HepG2 (cell line): ENCODE measurements around the gene EMILIN1. TPM values are rescaled to one million over a fixed set of nuclear protein-coding genes. Genes with fewer than 3 reads are reported as not detected.

Experiments used
- ATAC-seq: fragments of 200-7000 bp; cut with Tn5 transposase; 3 replicates; pipeline ENCODE4 v1.9.1; 2020; ENCODE audit warnings: mild to moderate bottlenecking, moderate library complexity
- BruUV-seq: library from RNA; stranded (reverse); fragments of 400-500 nt; replicated peaks from 2 replicates; lab custom pipeline; 2021; lab: Mats Ljungman, UMichigan
- CTCF ChIA-PET: fragments of 300-600 bp; formaldehyde crosslinking; extraction: SDS; loops from one replicate; lab custom pipeline; 2021; ENCODE audit warnings: low total read pairs, inconsistent platforms, low intra/inter-chr PET ratio; lab: Yijun Ruan, JAX
- POLR2A ChIA-PET: fragments of 350-600 bp; sonication (Branson Sonifier 250); formaldehyde crosslinking; loops from one replicate; lab custom pipeline; 2020; ENCODE audit warnings: antibody characterized with exemption, inconsistent platforms; lab: Yijun Ruan, JAX
- DNase-seq: peaks from one replicate; pipeline ENCODE4 v3.0.0-alpha.2; 2015; ENCODE audit warnings: low spot score
- FAIRE-seq: peaks from 3 replicates; lab custom pipeline; 2011; peaks lifted over from hg19 to GRCh38; lab: Jason Lieb, UNC
- H2AFZ ChIP-seq: one replicate; pipeline ENCODE4 v1.6.1; 2011; ENCODE audit warnings: low read length, inconsistent platforms
- H3K27ac ChIP-seq: fragments of 300-600 bp; 3 replicates; pipeline ENCODE4 v1.8.0; 2011; ENCODE audit warnings: mixed run types, mild to moderate bottlenecking, mixed read lengths, low read length, inconsistent platforms; ENCODE audit not compliant: insufficient read depth; ENCODE audit errors: extremely low read length
- H3K27me3 ChIP-seq, 2 experiments: fragments of 200-600 bp in 1 of 2; 2 replicates in 1 of 2; 3 replicates in 1 of 2; pipeline versions ENCODE4 v1.6.0 to v1.8.0; 2011; ENCODE audit warnings: low read length in 2 of 2, mild to moderate bottlenecking in 2 of 2, moderate library complexity in 2 of 2, inconsistent platforms in 1 of 2; ENCODE audit not compliant: insufficient read depth in 2 of 2, control insufficient read depth in 1 of 2
- H3K36me3 ChIP-seq, 2 experiments: fragments of 200-600 bp in 1 of 2; replicated peaks in 1 of 2; 2 replicates in 1 of 2; 3 replicates in 1 of 2; pipeline versions ENCODE4 v1.5.1 to v1.8.0; 2011; ENCODE audit warnings: low read length in 2 of 2, inconsistent platforms in 1 of 2; ENCODE audit not compliant: insufficient read depth in 2 of 2, control insufficient read depth in 1 of 2
- H3K4me1 ChIP-seq: 2 replicates; pipeline ENCODE4 v1.5.1; 2012; ENCODE audit warnings: low read length, inconsistent platforms; ENCODE audit not compliant: insufficient read depth
- H3K4me2 ChIP-seq: 2 replicates; pipeline ENCODE4 v1.6.0; 2011; ENCODE audit warnings: low read depth, low read length, inconsistent platforms
- H3K4me3 ChIP-seq, 3 experiments: fragments of 200-600 bp in 1 of 3; sonication (generic), shearing (Covaris generic) in 1 of 3; replicated peaks in 1 of 3; 2 replicates each; pipeline ENCODE4 v1.5.1; 2011 to 2016; ENCODE audit warnings: low read length in 3 of 3, inconsistent platforms in 2 of 3, low read depth in 2 of 3, mild to moderate bottlenecking in 2 of 3, control low read depth in 1 of 3, mixed read lengths in 1 of 3; ENCODE audit not compliant: insufficient read depth in 1 of 3
- H3K79me2 ChIP-seq: one replicate; pipeline ENCODE4 v1.6.1; 2011; ENCODE audit warnings: low read length, inconsistent platforms; ENCODE audit not compliant: insufficient read depth
- H3K9ac ChIP-seq: 2 replicates; pipeline ENCODE4 v1.6.0; 2011; ENCODE audit warnings: mild to moderate bottlenecking, low read depth, low read length, inconsistent platforms; ENCODE audit not compliant: insufficient read depth
- H3K9me3 ChIP-seq: 2 replicates; pipeline ENCODE4 v1.5.1; 2012; ENCODE audit warnings: mild to moderate bottlenecking, low read length
- H4K20me1 ChIP-seq: 2 replicates; pipeline ENCODE4 v1.6.0; 2011; ENCODE audit warnings: inconsistent platforms, mild to moderate bottlenecking, low read length, moderate library complexity; ENCODE audit not compliant: insufficient read depth
- AGO2 ChIP-seq: fragments of 200-400 bp; formaldehyde crosslinking; optimal IDR thresholded peaks from 2 replicates; pipeline ENCODE3; 2017; ENCODE audit warnings: mild to moderate bottlenecking, low read depth, low read length, moderate library complexity
- ARID4A ChIP-seq: sonication (generic); formaldehyde crosslinking; IDR thresholded peaks from 2 replicates; pipeline ENCODE4 v1.5.0; 2020; ENCODE audit warnings: mild to moderate bottlenecking, missing genetic modification reagents, borderline replicate concordance
- HIC2 ChIP-seq: sonication (generic); formaldehyde crosslinking; IDR thresholded peaks from 2 replicates; pipeline ENCODE4 v1.9.0; 2022; ENCODE audit warnings: low read depth, missing genetic modification reagents
- MEIS1 ChIP-seq: sonication (generic); formaldehyde crosslinking; IDR thresholded peaks from 2 replicates; pipeline ENCODE4 v1.9.0; 2021; ENCODE audit warnings: mild to moderate bottlenecking, missing genetic modification reagents, moderate library complexity, borderline replicate concordance
- ZFP91 ChIP-seq: sonication (generic); formaldehyde crosslinking; IDR thresholded peaks from 2 replicates; pipeline ENCODE4 v1.9.0; 2022; ENCODE audit warnings: missing genetic modification reagents, mild to moderate bottlenecking, borderline replicate concordance
- ZNF572 ChIP-seq: sonication (generic); formaldehyde crosslinking; IDR thresholded peaks from 2 replicates; pipeline ENCODE4 v1.5.1; 2020; ENCODE audit warnings: mild to moderate bottlenecking, missing genetic modification reagents
- ZSCAN31 ChIP-seq: sonication (generic); formaldehyde crosslinking; IDR thresholded peaks from 2 replicates; pipeline ENCODE4 v1.5.0; 2020; ENCODE audit warnings: low read depth, mild to moderate bottlenecking, missing genetic modification reagents
- WGBS: methylation state at CpG from one replicate; pipeline ENCODE4 v1.1.6; 2017; ENCODE audit warnings: low lambda C conversion rate; 5-methylcytosine and 5-hydroxymethylcytosine counted together
- in situ Hi-C: cut with HindIII; loops from 2 replicates; pipeline ENCODE4 v1.10.0; 2017; ENCODE audit warnings: low pct_unique_long_range_greater_than_20kb; ENCODE audit not compliant: extremely low pct_ligation_motif_present
- intact Hi-C: fragments of 100-400 bp; cut with micrococcal nuclease; formaldehyde crosslinking; loops from one replicate; pipeline ENCODE4 v1.10.0; 2022; ENCODE audit not compliant: unreplicated experiment
- polyA plus RNA-seq, 8 experiments: library from polyadenylated mRNA; depleted of rRNA in 3 of 8; stranded (reverse) in 7 of 8; unstranded in 1 of 8; fragments of >200 nt; fragmentation: Illumina TruSeq in 4 of 8; extraction: Trizol in 4 of 8; gene quantifications; 2 replicates each; pipeline versions ENCODE4 v1.2.1 to v1.2.3, GENCODE V29; 2011 to 2016; ENCODE audit warnings: low read depth in 4 of 8, missing spikeins in 1 of 8, mixed read lengths in 1 of 8; ENCODE audit not compliant: insufficient read depth in 1 of 8
- total RNA-seq, 5 experiments: library from RNA; depleted of rRNA; stranded (reverse); fragments of >200 nt; fragmentation: Illumina TruSeq; extraction: Trizol; gene quantifications; 2 replicates each; pipeline ENCODE4 v1.2.3, GENCODE V29; 2016; ENCODE audit warnings: low read depth in 1 of 5

EMILIN1 gene
- total and polyA plus RNA-seq, 2 of the 13 experiments (the other 11 are each of a cell fraction or from before 2014, with no cell fraction given) = 8.1 to 9.7 TPM

GRCh38 chr2:27097341-27097740, 18.9 kb downstream of the EMILIN1 start:
- intact Hi-C loops (loop anchor here (5.0 kb wide), 2 partner anchors 115 to 195 kb away; partner anchors contain the start of genes ATRAID and SLC5A6), in situ Hi-C loops (loop anchor here (5.0 kb wide), 2 partner anchors 100 to 185 kb away; partner anchors contain the start of gene TRIM54)
- Histone ChIP-seq H3K27me3 (no peaks in the 10 kb centered on the region), H3K9me3 (no peaks in the 10 kb centered on the region), H3K27ac (no peak overlapping the region), H2AFZ (no peak overlapping the region), H3K79me2 (peaks cover 13% of the 10 kb centered on the region), H3K9ac (no peak overlapping the region), H4K20me1 (no peaks in the 10 kb centered on the region), H3K4me3 (no peak overlapping the region), H3K36me3 (peaks cover 4 to 40% of the 10 kb centered on the region in 2 experiments), H3K4me1 (peaks cover 48% of the 10 kb centered on the region), H3K4me2 (no peak overlapping the region)
- WGBS = 99% methylated on average over 14 of the region's 14 CpGs
- TF ChIP-seq ZFP91 (CRISPR knock-in tag) = no peak
- 0 out of 2 replicates have a peak, but pooled peaks have one; percentile 4 for TF ChIP-seq ARID4A (CRISPR knock-in tag)
- no peak for TF ChIP-seq MEIS1
- 0 out of 2 replicates have a peak, but pooled peaks have one; percentile 18 for TF ChIP-seq ZNF572 (CRISPR knock-in tag)
- TF ChIP-seq ZSCAN31 (CRISPR knock-in tag) = no peak
- peak; percentile 43 for TF ChIP-seq AGO2
- TF ChIP-seq HIC2 = 0 out of 2 replicates have a peak, but pooled peaks have one; percentile 10
- CTCF ChIA-PET = interaction anchor here (2.3 kb wide), 1 partner anchor 11 kb away, joined by 6 read pairs; the partner anchor contains the start of gene KHK
- DNase-seq = no peak
- no peak for FAIRE-seq
- no peak for ATAC-seq
- BruUV-seq = no TSS peak
- POLR2A ChIA-PET = interaction anchor here (1.1 to 3.9 kb wide), 3 partner anchors 11 to 94 kb away, joined by 3 to 40 read pairs (median 11); partner anchors contain the start of gene KHK
